NCI-H1694 treated with DMSO at 0.1 percent for 48 hours (cell line): Measurements from ENCODE around the gene DHRSX.
"Not testable (repeated sequence)": the region's sequence is repeated elsewhere in the genome, so short reads cannot be mapped to it uniquely, and the experiment has no call there.

Source experiments
- DNase-seq: peaks from one replicate; lab custom pipeline; 2025; lab: John Stamatoyannopoulos, UW

The DHRSX gene

GRCh38 chrX:2424317-2424716, 76.5 kb downstream of the DHRSX start:
- DNase-seq, result no peak

DNA sequence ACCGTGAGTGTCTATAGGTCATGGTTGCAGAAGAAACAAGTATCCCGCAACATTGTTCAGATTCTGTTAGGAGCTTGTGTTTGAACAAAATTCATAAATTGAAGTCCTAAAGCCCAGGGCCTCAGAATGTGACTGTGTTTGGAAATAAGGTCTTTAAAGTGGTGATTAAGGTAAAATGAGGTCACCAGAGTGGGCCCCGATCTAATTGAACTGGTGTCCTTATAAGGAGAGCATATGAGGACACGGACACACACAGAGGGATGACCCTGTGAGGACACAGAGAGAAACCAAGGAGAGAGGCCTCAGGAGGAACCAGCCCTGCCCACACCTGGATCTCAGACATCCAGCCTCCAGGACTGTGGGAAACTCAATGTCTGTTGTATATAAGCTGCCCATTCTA, 76.9 kb downstream of the DHRSX start:
- no peak for DNase-seq

- no peak for DNase-seq
These were observed 77.5 kb downstream of the DHRSX start for GRCh38 chrX:2423282-2423681.

- not testable (repeated sequence) for DNase-seq
These were observed 81.4 kb downstream of the DHRSX start for GRCh38 chrX:2419418-2419817.

DNA sequence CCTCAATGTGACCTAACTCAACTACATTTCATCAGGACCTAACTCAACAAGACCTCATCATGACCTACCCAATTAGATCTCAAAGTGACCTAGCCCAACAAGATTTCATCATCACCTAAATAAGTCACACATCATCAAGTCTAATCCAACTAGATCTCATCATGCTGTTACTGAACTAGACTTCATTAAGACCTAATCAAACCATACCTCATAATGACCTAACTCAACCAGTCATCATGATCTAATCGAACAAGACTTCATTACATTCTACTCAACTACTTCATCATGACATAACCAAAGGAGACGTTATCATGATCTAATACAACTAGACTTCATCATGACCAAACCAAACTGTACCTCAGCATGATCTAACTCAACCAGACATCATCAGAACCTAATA, 82.8 kb downstream of the DHRSX start:
- DNase-seq, result no peak

- DNase-seq, result no peak
These were observed 83.7 kb downstream of the DHRSX start for GRCh38 chrX:2416851-2417604.

DNA sequence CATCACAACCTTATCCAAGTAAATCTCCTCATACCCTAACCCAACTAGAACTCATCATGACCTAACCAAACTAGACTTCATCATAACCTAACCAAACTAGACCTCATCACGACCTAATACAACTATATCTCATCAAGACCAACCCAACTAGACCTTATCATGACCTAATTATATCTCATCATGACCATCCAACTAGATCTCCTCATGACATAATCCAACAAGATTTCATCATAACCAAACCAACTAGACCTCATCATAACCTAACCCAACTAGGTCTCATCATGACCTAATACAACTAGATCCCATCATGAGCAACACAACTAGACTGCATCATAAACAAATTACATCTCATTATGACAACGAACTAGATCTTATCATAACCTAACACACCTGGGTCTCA, 86.4 kb downstream of the DHRSX start:
- DNase-seq, result no peak

DNA sequence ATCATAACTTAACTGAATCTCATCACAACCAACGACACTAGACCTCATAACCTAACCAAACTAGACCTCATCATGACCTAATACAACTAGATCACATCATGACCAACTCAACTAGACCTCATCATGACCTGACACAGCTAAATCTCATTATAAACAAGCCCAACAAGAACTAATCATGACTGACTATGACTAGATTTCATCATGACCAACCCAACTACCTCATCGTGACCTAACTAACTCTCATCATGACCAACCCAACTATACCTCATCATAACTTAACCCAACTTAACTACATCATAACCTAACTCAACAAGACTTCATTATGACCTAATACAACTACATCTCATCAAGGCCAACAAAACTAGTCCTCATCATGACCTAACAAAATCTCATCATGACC, 86.8 kb downstream of the DHRSX start:
- no peak for DNase-seq

DNA sequence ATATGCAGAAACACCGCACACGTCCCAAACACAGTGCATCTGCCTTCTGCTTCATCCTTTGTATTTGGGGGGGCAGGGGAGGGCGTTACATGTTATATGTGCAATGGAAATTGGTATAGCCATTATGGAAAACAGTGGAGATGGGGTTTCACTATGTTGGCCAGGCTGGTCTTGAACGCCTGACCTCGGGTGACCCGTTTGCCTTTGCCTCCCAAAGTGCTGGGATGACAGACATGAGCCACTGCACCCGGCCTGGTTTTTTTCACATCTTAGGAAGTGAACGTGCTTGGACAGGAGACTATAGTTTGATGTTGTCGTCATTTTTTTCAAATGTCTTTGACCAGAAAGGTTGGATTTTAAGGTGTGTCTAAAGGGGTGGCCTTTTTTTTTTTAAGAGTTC, 88.6 kb downstream of the DHRSX start:
- DNase-seq, result no peak

- DNase-seq, result no peak
These were observed 90.3 kb downstream of the DHRSX start for GRCh38 chrX:2410279-2411020.

GRCh38 chrX:2409796-2410195, 91.0 kb downstream of the DHRSX start:
- no peak for DNase-seq

GRCh38 chrX:2408856-2409255, 91.9 kb downstream of the DHRSX start:
- no peak for DNase-seq

GRCh38 chrX:2406891-2407518, 93.8 kb downstream of the DHRSX start:
- no peak for DNase-seq

DNA sequence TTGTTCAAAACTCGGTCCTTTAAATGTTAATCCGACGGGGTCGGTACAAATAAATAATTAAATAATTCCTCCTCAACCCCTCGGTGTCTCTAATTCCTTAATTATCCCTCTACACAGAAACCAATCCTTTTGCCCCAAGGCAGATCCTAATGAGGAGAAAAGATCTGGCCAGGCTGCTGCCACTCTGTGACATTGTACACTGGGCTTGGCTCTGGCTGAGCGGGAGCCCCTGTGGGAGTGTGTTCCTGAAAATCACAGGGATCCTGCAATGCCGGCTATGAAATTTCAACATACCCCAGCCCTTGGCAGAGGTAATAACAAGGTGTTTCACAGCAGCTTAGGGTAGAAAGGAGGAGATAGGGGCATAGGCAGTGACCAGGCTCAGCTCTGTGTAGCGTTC, 96.0 kb downstream of the DHRSX start:
- no peak for DNase-seq

DNA sequence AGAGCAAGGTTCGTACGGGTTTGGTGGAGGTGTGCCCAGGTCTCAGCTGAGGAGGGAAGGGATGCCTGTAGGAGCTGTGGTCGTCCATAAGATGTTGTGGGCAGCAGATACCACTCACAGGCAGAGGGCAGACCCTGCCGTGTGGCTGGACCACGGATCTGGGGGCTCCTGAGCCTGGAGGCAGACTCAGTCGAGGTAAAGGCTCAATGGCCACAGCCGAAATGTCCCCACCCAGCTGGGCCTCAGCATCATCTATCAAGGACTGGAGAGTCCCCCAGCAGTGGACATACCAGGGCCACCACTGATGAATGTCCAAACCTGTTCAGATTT, 98.5 kb downstream of the DHRSX start:
- DNase-seq, result no peak

DNA sequence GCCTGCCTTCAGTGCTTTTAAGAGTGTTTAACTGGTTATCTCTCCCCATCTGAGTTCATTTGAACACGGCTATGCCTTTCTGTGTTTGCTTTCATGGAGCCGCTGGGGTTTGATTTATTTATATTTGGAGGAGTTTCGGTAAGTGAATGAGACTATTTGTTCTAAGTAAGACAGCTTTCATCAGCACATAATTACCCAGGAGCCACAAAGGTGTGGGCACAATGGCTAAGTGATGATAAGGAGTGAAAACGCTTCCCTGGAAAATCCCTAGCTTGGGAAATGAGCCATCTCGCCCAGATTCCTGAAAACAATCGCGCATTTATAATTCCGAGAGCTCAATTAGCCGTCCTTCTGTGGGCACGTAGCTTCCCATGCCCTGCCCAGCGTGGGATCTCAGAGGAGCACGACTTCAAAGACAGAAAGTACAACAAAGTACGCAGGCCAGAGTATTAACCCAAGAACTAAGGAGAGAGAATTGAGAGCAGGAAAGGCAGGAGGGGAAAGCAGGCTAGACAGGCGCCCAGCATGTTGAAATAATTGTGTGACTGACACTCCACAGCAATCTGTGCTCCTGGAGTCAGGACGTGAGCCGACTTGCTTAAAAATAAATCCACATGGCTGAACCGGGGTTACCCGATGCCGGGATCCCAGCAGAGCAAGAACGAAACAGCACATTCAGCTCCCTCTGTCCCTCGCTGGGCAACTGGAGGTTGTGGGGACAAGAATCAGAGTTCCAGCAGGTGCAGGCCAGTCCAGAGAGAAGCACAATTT, 99.0 kb downstream of the DHRSX start:
- DNase-seq, result no peak

DNA sequence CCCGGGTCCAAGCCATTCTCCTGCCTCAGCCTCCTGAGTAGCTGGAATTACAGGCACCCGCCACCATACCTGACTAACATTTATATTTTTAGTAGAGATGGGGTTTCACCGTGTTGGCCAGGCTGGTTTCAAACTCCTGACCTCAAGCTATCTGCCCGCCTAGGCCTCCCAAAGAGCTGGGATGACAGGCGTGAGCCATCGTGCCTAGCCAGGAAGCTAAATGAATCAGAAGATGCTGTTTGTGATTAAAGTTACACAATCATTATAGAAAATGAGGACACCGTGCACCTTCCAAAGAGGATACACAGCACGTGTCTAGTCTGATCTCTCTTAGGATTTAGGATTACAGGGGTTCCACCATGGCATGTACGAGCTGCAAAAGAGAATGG, 99.6 kb downstream of the DHRSX start:
- no peak for DNase-seq

DNA sequence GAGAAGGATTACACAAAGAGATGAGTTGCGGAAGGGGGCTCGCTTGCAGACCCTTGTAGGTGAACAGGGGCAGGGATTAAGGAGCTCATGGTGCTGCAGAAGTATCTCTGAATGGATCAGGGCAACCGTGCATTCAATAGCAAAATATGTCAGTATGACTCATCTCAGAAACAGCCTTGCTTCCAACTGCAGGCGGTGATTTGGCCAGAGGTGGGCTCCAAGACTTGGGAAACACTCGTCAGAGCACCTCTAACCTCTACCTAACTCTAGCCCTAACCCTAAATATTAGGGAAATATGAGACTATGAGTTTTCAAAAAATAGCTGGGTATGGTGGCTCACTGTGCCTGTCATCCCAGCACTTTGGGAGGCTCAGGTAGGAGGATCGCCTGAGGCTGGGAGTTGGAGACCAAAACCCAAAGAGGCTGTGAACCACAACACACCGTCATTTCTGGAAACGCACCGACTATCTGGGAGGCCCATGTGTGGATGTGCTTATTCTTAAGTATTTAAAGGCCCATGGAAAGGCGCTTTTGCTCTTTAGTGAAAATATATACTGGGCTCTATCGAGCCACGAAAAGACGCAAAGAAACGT, 102.6 kb downstream of the DHRSX start:
- no peak for DNase-seq

DNA sequence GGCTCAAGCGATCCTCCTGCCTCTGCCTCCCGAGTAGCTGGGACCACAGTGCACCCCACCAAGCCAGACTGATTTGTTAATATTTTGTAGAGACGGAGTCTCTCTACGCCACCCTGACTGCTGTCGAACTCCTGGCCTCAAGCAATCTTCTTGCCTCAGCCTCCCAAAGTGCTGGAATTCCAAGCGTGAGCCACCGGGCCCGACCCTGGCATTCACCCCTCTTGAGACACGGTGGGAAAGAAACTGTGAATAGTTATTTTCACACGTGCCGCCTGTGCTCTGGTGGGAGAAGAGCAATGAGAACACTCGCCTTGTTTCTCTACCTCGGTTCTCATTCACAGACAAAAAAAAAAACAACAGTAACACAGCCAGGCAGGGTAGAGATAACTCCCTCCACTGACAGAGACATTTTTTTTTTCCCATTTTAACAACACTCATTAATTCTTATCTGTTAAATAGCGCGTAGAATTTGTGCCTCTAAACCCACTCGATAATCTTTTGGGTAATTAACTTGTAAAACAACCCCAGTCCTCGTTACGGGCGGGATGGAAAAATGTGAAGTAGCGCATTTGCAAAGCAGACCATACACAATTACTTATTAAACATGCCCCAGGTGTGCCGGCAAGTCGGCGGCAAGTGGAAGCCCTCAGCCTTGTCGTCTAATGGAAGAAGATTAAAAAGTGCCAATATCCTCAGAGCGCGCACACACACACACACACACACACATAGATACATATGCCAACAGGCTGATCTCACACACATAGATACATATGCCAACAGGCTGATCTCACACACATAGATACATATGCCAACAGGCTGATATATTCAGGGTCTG, 103.3 kb downstream of the DHRSX start:
- DNase-seq, result no peak

DNA sequence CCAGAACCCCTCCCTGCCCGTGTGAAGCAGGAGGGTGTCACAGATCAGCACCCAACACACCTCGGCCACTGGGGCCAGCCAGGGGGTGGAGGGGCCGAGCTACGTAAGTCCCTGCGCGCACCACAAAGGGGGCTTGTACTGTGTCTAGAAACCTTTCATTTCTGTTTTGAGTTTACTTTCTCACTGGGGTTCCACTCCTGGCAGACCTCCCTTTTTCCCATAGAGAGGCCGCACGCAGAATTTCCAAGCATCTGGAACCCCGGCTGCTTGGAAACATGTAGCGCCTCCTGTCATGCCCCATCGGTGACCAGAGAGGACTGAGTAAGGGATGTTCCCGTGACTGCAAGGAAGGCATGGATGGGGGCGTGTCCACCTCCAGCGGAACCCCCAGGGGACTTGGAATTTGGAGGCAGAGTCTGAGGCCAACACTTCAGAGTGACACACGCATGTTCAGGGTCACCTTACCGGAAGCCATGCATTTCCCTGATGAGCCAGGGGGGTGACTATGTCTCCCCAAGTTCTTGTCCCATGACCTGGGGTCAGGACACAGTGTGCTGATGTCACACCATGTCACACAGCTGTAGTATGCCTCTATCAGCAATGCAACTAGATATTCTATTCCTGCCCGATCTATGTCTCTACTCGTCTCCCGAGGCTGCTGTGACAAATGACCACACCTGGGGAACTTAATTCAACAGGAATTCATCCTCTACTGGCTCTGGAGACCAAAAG, 105.3 kb downstream of the DHRSX start:
- DNase-seq, result no peak
